HG03342 (cell line): ENCODE results near the gene AGFG1.
"Not testable (repeated sequence)": the region's sequence is repeated elsewhere in the genome, so short reads cannot be mapped to it uniquely, and the experiment has no call there.

ENCODE experiments used
- ATAC-seq: cut with Tn5 transposase; IDR thresholded peaks from one replicate; pipeline ENCODE4 v1.9.1; 2021; ENCODE audit warnings: mild to moderate bottlenecking, moderate library complexity; ENCODE audit not compliant: unreplicated experiment

AGFG1 gene

DNA sequence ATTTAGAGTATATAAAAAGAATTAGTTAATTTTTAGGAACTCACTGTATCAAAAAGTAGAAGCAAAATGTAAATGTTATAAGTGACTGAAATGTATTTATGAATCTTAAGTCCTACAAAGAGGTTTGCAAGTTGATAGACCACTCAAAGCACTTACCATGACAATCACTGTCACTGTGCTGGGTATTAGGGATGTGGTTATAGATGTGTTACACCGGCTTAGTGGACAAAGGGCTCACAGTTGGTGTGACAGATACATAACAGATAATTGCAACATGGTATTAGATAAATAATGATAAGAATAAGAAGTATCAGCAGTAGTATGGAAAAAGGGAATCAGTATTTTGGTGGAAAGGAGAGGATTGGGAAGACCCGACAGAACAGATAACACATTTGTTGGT, 21.6 kb downstream of the AGFG1 start:
- no peak for ATAC-seq

DNA sequence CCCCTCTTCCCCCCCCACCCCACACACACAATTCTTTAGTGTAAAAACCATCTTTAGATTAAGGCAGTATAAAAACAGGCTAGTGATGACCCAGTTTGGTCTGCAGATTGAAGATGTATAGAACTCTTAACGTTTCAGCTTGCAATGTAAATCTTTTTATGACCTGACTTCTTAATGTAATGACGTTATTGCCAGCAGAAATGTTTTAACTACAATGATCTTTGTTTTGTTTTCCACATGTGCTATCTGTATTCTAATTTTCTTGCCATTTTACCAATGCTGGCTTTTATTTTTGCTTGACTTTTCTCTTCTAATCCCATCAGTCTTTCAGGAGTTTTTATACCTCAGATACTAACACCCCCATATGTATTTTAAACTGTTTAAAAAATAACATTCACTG, 25.2 kb downstream of the AGFG1 start:
- no peak for ATAC-seq

DNA sequence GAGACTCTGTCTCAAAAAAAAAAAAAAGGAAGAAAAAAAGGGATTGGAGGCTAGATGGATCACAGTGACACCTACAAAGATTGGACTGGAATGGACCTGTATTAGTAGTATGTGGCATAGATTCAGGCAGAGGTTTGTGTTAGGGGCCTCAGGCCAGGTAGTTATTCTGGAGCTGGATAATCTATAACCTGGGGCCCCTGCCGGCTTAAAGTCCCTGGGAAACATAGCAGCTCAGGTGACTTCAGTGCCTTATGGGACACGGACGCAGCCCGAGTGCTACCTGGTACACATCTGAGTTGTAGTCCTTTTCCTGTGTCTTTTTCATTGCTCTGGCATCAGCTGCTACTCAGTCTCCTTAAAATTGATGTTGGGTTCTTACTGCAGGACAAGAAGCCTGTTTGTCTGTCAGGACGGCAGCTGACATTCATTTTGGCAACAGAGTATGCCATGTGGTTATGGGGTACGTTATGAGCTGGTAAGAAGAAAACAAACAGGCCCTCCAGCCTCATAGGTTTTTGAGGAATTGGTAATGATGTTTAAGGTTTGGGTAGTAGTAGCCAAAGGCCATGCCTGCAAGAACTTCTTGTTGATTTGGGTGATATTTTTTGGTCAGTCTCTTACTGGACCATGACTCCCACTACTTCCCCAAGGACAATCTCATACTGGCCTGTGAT, 27.8 kb downstream of the AGFG1 start:
- ATAC-seq, result no peak

DNA sequence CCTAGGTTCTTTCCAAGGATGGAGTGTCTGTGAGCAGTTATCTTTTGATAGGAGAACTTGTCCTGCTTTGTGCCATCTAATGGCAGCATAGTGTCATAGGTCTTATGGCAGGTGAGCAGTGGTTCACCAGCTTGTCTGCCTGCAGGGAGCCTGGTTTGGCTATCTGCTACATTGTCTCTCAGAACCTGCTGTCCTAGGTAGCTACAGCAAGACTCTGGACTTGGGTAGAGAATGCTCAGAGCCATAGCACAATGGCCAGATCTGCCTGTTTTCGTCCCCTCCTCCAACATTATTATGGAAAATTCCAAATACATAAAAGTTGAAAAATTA, 28.3 kb downstream of the AGFG1 start:
- no peak for ATAC-seq

DNA sequence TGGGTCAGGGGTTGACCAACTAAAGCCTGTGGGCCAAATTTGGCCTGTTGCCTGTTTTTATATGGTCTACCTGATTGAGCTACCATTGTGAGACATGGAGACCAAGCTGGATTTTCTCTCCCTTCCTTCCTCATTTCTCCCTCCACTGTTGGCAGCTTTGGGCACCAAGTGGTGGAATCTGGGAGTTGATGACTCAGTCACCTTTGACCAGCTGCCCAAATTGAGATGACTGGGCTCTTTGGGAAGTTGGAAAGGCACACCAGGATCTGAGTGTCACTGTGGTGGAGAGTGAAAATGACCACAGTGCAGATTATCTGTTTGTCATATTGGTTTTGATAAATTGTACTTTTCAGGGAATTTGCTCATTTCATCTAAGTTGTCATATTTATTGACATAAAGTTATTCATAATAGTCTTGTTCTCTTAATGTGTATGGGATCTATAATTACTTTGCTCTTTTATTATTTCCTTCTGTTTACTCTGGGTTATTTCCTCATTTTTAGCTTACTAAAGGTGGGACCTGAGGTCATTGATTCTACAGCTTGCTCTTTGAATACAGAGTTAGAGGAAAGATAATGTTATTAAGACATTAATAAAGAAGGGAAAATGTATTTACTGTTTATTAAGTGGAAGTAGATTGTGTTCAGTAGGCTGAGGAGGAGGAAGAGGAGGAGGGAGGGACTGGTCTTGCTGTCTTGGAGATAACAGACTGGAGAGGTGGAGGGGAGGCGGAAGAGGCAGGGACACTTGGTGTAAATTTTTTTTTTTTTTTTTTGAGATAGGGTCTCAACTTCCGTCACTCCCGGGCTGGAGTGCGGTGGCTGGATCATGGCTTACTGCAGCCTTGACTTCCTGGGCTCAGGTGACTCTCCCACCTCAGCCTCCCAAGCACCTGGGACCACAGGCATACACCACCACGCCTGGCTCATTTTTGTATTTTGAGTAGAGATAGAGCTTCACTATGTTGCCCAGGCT, 31.8 kb downstream of the AGFG1 start:
- ATAC-seq, result no peak

DNA sequence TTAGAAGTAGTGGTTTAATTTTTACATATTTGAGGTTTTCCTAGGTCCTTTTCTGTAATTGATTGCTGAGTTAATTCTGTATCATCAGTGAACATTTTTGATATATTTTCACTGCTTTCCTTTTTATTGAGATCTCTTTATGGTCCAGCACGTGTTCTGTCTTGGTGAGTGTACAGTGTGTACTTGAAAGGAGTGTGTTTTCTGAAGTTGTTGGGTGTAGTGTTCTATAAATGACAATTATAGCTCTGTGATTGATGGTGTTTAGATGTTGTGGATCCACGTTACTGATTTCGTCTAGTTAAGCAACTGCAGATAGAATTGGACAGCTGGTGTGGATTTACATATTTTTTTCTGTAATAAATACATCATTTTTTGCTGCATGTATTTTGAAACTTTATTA, 32.7 kb downstream of the AGFG1 start:
- ATAC-seq, result no peak

DNA sequence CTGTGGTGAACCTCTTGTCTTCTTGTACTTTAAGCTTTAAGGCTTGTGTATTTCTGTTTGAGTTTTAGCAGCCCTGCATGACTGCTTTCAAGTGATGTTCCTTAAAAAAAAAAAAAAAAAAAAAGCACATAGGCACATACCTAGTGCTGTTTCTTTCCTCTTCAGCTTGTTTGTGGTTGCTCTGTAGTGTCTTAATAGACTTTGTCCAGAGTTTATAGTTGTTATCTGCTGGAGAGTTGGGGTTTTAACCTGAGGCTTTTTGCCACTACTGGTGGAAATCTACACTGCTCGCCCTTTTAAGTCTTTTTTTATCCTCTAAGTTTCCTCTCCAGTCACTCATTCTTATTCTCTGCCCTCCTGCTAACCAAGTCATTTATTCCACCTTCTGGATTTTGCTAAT, 34.5 kb downstream of the AGFG1 start:
- ATAC-seq, result no peak

DNA sequence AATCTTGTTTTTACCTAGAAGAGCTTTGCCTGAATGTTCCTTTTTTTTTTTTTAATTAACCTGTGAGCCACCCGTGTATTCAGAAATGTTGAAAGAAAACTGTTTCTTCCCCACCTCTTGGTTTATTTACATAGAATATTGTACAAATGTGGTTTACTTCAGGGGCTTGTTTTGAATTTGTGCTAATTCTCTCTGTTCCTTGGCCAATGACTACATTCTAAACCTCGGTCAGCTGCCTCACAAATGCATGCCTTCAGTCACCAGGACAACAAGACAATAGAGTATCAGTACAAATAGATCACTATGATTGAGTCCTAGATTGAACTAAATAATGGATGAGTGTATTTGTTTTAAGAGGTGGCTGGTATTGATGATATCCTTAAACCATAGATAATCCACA, 36.0 kb downstream of the AGFG1 start:
- ATAC-seq, result peak; percentile 41

DNA sequence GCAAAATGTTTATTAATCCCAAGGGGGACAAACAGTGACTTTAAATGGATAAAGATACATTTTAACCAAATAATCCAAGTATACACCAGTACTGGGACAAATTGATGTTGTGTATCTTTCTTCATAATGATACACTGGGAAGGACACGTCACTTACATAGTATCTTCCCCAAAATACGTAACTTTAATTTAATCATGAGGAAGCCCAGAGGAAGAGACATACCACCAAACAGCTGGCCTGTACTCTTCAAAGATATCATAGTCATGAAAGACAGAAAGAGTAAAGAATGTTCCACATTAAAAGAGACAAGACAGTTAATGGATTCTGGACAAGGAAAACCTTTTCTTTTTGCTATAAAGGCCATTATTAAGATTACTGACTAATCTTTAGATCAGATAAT, 37.1 kb downstream of the AGFG1 start:
- no peak for ATAC-seq

DNA sequence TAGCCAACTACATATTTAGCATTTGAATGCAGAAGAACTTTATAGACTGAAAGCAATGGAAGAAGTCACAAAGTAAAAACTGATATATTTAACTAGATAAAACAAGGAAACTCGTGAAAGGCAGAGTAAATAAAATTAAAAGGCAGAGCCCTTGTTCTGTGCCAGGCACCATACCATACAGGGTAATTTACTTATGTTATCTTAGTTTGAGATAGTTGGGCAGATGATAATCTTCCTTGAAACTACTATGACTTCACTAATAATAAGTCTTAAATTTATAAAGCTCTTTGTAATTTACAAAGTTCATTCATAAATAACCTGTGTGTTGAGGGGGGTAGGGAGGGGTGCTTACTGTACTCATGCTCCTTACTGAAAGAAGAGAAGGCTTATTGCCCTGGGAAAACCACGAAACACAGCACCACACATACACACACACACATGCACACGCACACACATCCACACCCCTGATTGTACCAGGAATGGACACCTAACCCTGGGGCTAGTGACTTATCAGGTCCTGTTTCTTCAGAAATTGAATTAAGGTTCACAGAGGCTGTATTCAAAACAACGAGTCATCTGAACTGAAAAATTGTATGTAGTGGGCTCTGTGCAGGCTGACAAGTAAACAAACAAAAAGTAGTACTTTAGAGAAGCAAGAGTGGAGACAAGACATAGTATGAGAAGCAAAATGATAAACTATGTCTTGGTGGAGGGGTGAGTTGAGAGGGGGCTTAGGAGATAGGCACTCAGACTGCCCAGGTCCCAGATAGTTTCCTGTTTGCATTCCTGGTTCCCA, 38.1 kb downstream of the AGFG1 start:
- no peak for ATAC-seq

DNA sequence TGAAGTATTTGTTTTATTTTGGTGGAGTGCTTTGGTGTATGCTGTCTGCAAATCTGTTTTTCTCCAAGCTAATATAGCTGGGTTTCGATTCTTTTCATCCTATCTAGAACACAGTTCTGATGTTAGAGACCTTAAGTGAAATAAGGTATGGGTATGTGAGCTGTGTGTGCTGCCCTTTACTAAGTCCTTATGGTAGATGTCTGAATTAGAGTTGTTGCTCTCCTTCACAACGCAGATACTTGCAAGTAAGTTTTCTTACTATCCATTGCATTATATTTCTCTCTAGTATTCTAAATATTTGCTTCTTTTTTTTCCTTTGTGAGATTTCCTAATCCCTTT, 38.6 kb downstream of the AGFG1 start:
- no peak for ATAC-seq

DNA sequence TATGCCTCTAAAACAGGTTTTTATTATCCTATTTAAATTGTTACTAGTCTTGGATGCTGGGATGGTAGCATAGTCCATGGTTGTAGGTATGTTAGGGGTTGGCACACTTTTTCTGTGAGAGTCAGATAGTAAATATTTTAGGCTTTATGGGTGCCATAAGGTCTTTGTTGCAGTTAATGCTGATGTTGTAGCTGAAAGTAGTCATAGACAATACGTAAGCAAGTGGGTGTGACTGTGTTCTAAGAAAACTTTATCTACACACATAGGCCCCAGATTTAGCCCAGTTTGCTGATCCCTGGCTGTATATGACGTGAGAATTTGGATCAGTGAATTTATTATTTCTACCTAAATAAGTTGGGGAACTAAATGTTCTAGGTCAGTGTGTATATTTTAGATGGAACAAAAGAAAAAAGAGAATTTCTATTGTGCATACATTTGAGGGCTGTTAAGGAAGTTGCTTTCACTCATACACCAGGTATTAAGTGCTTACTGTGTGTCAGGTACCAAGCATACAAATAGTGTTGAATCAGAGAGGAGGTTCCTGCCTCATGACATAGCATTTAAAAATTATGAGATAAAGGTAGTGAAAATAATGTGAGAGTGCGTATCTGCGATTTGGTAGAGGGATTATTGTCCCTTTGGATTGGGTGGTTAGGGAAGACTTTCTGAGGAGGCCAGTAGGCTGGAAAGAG, 39.4 kb downstream of the AGFG1 start:
- no peak for ATAC-seq

DNA sequence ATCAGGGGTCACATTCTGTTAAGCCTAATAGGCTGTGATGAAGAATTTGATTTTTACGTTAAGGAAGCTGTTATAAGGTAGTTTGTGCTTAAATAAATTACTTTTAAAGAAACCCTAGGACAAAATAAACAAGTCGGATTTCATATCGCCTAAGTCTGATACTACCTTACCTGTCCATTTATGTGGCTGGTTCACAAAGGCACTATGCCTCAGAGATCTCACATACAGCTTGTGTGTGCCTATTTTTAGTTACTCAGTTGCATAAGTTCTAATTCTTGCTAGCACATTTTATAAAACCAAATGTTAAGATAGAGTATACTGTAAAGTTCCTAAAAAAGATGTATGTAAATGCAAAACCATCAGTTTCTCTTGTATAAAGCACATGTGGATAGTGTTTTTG, 40.0 kb downstream of the AGFG1 start:
- no peak for ATAC-seq

DNA sequence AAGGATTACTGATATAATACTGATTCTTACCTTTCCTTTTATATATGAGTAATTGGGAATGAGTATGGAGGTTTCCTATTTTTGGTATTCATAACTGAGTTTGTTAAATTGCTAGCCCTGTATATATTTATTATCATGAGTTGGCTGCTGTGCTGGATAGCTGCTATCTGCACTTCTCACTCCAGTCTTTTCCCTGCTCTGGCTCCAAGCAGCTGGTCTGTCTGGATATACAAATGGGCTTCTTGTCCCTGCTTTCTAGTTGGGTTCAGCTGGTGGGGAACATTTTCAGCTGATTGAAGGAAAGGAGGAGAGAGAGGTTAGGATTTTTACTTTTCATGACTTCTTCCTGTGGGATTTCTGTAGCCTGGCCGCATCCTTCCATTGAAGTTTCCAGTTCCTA, 41.2 kb downstream of the AGFG1 start:
- no peak for ATAC-seq

DNA sequence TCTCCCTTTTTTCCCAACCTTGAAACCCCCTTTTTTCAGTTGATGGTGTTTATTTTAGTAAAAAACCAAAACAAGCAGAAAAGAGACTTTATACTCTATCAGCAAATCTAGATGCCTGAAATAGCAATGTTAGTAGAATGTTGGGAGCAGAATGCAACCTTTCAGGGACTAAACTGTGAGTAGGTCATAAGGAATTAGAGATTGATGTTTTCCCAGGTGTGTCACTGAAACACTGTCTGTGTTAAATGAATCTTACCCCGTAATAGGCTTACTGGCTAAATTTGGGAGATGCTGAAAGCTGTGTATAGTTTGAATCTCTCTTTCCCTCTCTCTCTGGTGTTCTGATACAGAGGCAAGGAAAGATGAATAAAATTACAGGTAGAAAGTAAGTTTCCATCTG, 43.8 kb downstream of the AGFG1 start:
- ATAC-seq, result no peak

DNA sequence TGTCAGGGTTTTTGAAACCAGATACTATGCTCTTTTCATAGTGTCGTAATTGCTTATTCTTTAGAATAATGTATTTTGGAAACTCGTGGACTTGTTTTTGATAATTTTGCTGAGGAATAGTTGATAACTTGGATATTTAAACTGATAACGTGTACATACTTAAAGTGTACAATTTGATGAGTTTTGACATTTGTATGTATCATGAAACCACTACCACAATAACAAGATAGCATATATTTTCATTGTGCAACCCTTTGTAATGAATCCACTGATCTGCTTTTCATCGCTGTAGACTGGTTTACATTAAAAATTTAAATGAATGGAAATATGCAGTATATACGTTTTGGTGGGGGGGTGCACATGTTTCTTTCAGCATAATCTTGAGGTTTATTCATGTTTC, 45.8 kb downstream of the AGFG1 start:
- no peak for ATAC-seq

DNA sequence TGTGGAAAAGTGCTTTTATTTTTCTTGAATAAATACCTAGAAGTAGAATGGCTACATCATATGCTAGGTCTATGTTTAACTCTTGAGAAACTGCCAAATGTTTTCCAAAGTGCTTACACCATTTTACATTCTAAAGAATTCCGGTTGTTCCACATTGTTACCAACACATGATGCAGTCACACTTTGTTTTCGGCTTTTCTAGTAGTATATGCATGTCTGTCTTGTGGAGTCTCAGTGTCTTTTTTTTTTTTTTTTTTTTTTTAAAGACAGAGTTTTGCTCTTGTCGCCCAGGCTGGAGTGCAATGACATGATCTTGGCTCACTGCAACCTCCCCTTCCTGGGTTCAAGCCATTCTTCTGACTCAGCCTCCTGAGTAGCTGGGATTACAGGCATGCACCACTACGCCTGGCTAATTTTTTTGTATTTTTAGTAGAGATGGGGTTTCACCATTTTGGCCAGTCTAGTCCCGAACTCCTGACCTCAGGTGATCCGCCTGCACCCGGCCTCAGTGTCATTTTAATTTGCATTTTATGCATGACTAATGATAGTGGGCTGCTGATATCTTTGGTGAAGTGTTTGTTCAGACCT, 46.4 kb downstream of the AGFG1 start:
- not testable (repeated sequence) for ATAC-seq

DNA sequence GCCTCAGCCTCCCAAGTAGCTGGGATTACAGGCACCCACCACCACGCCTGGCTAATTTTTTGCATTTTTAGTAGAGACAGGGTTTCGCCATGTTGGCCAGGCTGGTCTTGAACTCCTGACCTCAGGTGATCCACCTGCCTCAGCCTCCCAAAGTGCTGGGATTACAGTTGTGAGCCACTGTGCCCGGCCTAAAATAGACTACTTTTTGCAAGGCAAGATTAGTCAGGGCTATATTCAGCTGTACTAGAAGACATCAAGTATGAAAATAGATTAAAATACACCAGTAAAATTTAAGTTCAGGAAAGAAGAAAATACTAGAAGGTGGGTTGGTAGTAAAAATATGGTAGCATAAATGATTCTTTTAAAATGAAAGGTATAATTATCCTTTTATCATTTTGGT, 49.2 kb downstream of the AGFG1 start:
- ATAC-seq, result not testable (repeated sequence)

DNA sequence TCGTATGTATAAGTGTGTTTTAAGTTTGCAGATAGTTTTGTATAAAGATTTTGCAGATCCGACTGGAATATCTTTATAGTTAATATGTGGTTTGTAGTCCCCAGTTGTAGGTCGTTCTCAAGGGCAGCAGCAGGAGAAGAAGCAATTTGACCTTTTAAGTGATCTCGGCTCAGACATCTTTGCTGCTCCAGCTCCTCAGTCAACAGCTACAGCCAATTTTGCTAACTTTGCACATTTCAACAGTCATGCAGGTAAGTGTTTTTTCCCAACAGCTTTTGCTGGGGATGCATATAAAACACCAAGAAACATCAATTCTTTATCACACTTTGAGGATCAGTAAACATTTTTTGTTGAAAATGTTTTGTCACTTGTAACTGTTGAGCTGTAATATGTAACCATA, 52.7 kb downstream of the AGFG1 start:
- ATAC-seq, result no peak

DNA sequence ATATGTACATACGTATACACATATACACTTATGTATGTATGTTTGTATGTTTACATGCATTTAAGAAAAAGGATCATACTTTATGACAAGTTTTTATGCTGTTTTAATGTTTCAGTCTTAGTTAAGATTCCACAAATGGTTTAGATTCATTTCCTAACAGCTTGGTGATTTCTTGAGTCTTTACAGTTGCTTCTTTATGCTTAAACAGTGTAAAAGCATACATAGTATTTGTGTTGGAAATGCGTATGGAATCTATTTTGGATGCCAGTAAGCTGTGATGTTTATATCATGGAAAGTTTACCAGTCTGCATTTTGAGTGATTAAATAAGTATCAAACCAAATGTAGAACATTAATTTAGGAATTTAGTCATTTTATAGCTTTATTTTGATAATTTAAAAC, 55.4 kb downstream of the AGFG1 start:
- ATAC-seq, result no peak

DNA sequence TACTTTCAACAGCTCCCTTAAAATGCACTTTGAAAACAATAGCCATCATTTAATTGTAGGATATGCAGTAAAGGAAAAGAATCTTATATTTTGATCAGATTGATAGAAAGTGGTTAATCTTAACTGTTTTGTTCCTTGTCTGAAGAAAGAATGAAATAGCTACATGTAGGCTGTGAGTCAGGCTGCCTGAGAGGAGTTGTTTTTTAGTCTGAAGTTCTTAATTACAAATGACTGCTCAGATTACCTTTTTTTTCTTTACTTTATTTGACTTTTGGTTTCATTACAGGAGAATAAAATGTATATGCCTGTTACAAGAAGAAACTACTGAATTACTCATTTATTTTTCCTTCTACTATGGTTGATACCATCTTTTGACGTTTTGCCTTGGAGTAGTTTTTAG, 56.8 kb downstream of the AGFG1 start:
- ATAC-seq, result no peak
